A549 treated with GW870086 at 1 μM for 4 hours (cell line): Measurements from ENCODE around the gene C1orf115. TPM values are rescaled to one million over a fixed set of nuclear protein-coding genes. Genes with fewer than 3 reads are reported as not detected.

ENCODE experiments used
- total RNA-seq: library from RNA; stranded (reverse); fragments of 200-300 nt; extraction: Qiagen RNA extraction; gene quantifications from 5 replicates; pipeline ENCODE4 v1.2.3, GENCODE V29; 2022; ENCODE audit warnings: low read depth

Gene C1orf115
- total RNA-seq = 4.5 to 6.4 TPM (median 5.8 TPM) in 5 replicates

GRCh38 chr1:220690140-220691052 lies at the start of gene C1orf115:
Gene C1orf115 (plus strand): TSS chr1:220690363. CDS start chr1:220690403, 40 bp downstream.

GRCh38 chr1:220748089-220748934 lies 58.1 kb downstream of the C1orf115 start, which contains the start of gene MTARC2:
Gene MTARC2 (plus strand): TSS chr1:220748322. CDS start chr1:220748532, 210 bp downstream.

Other genes starting within 250 kb of the C1orf115 start
- 0.05 to 0.16 TPM (median 0.11 TPM) in 5 replicates for gene MARK1, start 162.2 kb upstream of the C1orf115 start, total RNA-seq
- 9.6 to 11.8 TPM (median 10.2 TPM) in 5 replicates for gene MTARC2, start 58.0 kb downstream of the C1orf115 start, total RNA-seq
- gene MTARC1, start 96.5 kb downstream of the C1orf115 start, total RNA-seq = 7.9 to 9.4 TPM (median 8.5 TPM) in 5 replicates
- gene HLX, start 189.1 kb downstream of the C1orf115 start, total RNA-seq = 3.1 to 5.5 TPM (median 3.8 TPM) in 5 replicates